SKM-1 treated with dmso at 0.1 percent for 144 hours (cell line): ENCODE results near the gene UCK2.
"Not testable (repeated sequence)": the region's sequence is repeated elsewhere in the genome, so short reads cannot be mapped to it uniquely, and the experiment has no call there.

Source experiments
- DNase-seq: peaks from one replicate; lab custom pipeline; 2025; ENCODE audit not compliant: unreplicated experiment; lab: John Stamatoyannopoulos, UW

UCK2 gene

DNA sequence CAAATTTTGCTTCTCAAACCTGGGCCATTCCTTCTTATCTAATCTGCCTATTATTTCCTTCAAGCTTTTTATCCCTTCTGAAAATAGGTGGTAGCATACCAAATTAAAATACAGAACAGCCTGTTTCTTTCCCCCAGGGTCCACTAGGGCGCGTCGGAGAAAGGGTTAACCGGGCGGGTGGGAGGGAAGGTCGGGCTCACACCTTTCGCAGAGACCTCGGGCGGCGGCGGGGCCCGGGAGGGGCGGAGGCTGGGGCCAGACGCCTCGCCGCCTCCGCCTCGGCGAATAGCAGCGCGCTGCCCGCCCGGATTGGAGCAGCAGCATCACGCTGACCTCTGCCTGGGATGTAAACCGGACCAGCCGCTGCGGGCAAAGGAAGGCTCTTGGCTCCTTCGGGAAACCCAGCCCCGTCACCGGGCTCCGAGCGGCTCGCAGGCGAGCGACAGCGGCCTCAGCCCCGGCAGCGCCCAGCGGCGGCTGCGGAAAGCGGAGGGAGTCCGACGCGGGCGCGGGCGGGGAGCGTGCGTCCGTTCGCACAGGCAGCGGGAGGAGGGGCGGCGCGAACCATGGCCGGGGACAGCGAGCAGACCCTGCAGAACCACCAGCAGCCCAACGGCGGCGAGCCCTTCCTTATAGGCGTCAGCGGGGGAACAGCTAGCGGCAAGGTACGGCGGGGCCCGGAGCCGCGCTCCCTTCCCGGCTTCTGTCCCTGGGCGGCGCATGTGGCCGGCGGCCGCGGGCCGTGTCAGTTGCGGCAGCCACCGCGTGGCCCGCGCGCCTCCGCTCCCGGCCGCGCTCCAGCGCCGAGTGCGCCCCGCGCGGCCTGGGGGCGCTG lies at the start of gene UCK2:
TSS of gene UCK2 (plus strand) at position 347 of the 835 bp plus-strand sequence. CDS start at position 567, 220 bp downstream.
- peak; percentile 81 for DNase-seq

DNA sequence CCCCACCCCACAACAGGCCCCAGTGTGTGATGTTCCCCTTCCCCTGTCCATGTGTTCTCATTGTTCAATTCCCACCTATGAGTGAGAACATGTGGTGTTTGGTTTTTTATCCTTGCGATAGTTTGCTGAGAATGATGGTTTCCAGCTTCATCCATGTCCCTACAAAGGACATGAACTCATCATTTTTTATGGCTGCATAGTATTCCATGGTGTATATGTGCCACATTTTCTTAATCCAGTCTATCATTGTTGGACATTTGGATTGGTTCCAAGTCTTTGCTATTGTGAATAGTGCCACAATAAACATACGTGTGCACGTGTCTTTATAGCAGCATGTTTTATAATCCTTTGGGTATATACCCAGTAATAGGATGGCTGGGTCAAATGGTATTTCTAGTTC lies 49.2 kb upstream of the UCK2 start:
- not testable (repeated sequence) for DNase-seq

DNA sequence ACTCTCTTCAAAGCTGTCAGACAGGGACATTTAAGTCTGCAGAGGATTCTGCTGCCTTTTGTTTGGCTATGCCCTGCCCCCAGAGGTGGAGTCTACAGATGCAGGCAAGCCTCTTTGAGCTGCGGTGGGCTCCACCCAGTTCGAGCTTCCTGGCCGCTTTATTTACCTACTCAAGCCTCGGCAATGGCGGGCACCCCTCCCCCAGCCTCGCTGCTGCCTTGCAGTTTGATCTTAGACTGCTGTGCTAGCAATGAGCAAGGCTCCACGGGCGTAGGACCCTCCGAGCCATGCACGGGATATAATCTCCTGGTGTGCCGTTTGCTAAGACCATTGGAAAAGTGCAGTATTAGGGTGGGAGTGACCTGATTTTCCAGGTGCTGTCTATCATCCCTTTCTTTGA lies 43.9 kb upstream of the UCK2 start:
- DNase-seq = not testable (repeated sequence)

DNA sequence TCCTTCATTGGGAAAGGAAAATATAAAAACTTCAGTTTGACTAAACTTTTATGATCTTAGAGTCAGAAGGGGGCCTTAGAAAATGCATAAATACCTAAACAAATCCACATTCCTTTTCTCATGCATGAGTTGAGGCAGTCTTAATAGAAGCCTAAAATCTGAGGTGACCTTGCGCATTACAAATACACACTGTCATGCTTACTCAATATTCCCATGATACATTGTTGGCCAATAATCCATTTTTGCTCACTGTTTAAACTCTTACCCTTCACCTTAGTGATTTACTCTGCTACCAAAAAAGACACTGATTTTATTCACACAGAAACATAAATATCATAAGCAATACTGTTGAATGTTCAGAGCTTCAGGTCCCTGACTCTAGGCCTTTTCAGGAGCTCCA lies 39.7 kb upstream of the UCK2 start:
- DNase-seq = no peak

DNA sequence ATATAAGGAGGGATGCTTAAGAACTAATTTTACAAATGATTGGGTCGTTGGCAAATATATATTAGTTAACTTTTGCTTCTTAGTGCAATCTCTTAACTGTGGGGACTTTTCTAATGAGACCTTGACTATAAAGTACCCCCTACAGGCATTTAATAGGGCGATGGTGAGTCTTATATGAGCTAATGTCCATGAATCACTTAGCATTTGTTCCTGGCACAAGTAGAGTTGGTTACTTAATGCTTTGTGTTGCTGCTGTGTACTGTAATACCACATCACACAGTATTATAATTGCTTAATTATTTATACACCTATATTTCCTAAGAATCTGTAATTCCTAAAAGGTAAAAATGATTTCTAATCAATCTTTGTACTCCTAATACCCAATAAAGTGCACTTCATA lies 33.5 kb upstream of the UCK2 start:
- no peak for DNase-seq

DNA sequence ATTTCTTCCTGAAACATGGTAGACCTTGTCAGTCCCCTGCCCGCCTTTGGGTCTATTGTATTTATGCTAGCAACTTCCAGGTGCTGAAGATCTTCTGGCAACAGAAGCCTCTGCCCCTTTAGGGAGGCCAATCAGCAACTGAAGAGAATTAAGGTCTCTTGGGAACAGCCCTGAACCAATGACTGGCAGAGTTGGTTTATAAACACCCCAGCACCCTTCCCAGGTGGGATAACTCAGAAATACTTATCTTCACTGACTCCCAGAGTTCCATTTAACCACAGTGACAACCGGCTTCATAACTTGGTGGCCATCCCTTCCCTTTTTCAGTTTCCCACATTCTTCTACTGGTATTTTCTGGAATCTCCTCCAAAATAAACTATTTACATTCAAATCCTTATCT lies 31.5 kb upstream of the UCK2 start:
- no peak for DNase-seq

DNA sequence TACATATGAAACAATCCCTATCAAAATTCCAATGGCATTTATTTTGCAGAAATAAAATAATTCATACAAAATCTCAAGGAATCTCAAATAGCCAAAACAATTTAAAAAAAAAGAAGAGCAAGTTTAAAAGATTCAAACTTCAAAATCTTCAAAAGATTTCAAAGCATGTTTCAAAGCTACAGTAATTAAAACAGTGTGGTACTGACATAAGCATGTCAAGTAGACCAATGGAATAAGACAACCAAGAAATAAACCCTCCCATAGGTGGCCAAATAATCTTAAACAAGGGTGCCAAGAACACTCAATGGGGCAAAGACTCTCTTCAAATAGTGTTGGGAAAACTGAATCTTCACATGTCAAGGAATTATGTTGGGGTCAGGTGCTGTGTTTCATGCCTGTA lies 28.0 kb upstream of the UCK2 start:
- no peak for DNase-seq

DNA sequence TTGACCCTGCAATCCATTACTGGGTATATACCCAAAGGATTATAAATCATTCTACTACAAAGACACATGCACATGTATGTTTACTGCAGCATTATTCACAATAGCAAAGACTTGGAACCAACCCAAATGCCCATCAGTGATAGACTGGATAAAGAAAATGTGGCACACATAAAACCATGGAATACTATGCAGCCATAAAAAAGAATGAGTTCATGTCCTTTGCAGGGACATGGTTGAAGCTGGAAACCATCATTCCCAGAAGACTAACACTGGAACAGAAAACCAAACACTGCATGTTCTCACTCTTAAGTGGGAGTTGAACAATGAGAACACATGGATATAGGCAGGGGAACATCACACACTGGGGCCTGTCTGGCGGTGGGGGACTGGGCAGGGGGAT lies 22.9 kb upstream of the UCK2 start:
- DNase-seq = not testable (repeated sequence)

DNA sequence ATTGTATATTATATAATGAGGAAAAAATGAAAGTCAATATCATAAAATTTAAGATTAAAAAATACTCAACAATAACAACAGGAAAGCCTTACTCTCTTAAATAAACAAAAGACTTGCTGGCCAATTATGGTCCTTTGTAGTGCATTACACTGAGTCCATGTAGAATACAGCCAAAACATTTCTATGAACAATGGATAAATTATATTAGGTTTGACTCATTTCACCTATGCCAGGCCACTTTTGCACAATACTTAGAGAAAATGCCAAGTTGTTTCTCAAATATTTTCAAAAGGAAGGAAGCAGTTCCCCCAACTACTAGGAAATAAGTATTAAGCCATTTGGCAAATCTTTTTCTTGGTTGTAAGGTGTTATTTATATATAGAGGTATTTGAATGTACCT lies 19.8 kb upstream of the UCK2 start:
- no peak for DNase-seq

DNA sequence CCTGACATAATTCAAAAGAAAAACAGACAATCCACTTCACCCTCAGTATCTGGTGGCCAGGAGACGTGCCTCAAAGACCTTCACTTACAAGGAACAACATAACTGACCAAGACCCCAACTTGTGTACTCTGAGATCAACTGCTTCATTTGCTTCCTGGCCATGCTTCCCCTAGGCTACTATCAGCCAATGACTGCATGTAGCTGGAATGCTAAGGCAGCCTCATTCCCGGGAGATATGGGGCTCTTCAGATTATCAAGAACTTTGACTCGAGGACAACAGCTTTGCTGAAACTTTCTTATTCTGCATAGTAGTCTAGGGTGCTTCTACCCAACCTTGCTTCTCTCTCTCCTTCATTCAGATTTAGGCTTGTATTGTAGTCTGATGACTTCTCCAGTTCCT lies 11.7 kb upstream of the UCK2 start:
- no peak for DNase-seq

DNA sequence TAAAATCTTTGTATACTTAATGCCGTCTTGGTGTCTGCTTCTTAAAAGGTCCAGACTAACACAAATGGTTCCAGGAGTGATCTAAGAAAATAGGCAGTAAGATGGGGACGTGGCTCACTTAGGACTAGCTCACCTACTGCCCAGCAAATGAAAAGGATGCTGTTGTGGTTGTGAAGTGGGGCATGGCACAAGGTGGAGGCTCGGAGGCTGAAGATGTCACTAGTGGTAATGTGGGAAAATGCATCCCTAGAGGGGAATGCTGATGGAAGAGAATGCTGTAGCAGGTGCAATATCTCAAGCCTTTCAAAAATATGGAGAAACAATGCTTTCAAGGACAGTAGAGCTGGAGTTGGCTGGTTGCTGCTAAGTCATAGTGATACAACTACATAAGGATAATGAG lies 11.3 kb upstream of the UCK2 start:
- no peak for DNase-seq

DNA sequence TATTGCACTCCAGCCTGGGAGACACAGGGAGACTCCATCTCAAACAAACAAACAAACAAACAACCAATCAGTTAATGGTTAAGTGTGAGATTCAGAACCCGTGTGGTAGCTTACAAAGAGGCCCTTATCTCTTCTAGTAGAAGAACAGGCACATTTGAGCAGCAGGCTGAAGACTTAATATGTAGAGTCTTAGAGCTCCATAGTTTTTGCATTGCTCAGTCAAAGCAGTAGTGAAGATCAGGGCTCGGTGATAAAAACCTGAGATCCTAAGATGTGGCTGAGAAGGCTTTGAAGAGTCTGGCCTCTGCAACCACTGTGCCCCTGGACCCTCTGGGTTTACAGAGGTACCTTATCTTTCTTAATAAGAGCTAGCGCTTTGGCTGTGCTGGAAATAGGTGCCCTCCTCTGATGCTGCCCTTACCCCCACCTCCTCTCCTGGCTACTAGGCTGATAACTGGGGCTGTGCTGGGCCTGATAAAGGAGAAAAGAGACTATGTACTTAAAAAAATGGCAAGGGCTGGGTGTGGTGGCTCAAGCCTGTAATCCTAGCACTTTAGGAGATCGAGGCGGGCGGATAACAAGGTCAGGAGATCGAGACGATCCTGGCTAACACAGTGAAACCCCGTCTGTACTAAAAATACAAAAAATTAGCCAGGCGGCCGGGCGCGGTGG lies 10.5 kb upstream of the UCK2 start:
- DNase-seq = no peak

DNA sequence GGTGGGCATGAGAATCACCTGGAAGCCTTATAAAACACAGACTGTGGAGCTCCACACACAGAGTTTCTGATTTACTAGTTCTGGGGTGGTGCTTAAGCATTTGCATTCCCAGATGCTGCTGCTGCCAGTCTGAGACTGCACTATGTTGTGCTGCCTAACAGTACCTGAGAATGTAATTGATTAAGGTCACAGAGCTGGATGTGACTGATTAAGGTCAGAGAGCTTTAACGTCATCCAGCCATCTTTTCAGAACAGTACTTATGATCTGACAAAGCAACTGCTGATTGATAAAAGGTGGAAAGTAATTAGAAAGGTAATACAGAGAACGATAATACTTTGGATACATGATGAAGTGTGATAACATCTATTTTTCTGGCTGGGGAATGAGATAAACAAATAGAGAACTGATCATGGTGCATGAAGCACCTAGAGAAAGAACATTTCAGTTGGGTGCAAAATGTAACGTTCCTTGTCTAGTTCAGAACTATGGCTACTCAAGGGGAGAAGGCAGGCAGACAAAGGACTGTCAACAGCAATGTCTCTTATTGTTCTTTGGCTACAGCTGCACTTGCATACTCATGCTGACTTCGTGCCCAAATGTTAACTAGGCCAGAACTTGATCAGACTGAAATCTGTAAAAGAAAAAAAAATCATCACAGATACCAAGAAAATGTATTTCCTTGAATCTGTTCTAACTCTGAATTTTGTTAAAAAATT lies 3.7 kb upstream of the UCK2 start:
- DNase-seq = no peak

DNA sequence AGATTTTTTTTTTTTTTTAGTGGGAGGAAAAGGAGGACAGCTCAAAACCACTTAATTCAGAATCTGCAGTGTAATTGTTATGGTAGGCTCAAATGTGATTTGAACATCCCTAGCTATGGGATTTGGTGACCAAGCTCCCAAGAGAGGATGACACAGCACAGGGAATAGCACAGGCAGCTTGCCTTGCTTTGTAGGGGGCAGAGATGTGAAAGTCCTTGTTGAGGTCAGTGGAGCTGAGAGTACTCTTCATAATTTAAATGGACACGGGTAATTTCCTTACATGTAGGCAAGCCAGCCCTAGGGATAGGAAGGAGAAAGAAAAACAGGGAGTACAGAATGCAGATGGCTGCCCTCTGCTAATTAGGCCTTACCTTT lies 3.2 kb upstream of the UCK2 start:
- DNase-seq = no peak

DNA sequence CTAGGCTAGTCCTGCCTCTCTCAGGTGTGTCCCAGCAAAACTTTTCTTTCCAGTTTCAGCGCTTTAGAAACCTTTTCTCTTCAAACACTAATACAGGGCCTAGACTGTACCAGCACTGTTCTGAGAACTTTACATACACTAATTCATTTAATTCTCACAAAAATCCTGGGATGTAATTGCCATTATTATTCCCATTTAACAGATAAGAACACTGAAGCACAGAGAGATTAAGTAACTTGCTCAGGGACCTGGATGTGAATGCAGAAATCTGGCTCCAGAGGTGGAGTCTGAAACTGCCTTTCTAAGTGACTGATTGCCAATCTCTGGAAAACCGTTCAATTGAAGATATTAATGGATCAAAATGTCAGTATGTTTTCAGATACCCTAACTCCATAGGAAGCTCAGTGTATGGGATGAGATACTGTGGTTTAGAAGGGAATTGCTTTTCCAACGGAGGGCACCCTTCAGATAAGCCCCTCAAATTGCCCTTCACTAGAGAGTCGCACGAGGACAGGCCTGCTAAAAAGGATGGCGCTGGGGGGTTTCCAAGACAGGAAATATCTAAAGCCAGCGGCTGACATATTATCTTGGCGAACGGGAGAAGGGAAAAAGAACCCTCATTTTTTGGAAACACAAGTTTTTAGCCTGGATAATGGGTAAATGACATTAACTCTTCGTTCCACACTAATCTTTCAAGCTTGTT lies 698 bp upstream of the UCK2 start:
- DNase-seq = no peak

DNA sequence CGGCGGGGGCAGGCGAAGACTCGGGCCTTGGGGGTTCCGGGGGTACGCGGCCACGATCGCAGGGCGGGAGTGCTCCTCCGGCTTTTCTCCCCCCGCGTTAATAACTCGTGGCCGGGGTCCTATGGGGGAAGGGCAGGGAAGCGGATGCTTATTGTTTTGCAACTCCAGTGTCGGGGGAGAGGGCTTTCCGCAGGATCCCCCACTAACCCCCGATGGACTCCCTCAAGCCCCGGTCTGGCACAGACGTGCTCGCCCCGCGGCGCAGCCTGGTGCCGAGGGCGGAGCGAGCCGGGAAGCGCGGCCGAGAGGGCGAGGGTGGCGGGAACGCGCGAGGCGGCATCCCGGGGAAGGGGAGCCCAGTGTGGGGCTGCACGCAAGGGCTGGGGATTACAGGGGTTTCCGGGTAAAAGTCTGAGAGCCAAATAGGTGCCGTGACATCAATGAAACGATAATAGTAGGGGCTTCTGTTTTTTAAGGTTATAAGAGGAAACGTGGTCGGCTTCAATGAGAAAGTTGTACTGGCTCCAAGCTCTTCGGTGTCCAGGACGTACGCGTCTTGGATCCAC lies 772 bp downstream of the UCK2 start:
- DNase-seq = peak; percentile 76

DNA sequence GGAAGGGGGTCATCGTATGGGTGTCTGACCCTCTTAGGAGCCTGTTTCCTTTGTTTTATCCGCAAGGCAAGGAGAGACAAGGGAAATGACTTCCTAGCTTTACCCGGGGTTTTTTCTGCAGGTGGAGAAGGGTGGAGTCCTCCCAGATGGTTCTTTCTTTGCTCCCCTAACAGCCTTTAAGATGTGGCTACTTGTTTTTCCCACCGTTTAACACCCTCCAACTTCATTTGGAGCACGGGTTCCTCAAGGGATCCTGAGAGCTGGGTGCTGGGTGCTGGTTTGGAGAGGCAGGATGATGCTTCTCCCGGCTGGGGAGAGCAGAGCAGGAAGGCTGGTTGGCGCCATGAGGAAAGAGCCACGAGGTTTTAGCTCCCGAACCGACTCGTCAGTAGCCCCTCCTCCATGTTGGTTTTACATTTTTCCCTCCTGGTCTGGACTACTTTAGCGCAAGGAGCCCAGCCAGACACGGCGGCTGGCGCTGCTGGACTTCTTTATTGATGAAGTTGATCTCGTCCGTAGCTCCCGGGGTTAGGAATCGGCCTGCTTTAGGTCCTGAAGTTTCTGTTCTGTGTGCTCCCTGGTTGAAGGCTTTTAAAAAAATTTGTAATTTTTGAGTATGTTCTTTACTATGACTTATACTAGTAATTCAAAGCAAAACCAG lies 1.4 kb downstream of the UCK2 start:
- DNase-seq = peak; percentile 64

DNA sequence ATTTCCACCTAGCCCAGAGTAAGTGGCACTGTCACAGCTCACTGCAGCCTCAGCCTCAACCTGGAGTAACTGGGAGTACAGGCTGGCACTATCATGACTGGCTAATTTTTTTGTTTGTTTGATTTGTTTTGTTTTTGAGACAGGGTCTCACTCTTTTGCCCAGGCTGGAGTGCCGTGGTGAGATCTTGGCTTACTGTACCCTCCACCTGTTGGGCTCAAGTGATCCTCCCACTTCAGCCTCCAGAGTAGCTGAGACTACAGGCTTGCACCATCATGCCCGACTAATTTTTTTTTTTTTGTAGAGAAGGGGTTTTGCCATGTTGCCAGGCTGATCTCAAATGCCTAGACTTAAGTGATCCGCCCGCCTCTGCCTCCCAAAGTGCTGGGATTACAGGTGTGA lies 2.5 kb downstream of the UCK2 start:
- no peak for DNase-seq

DNA sequence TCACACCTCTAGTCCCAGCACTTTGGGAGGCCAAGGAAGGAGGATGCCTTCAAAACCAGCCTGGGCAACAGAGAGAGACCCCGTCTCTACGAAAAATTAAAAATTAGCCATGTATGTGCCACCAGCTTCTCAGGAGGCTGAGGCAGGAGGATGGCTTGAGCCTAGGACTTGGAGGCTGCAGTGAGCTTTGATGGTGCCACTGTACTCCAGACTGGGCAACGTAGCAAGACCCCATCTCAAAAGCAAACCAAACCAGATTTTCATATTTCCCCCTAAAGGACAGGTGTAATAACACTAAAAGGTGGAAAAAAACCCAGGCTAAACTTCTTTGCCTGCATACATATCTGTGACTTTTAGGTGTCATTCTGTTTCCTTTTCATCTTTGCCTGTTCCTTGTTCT lies 3.7 kb downstream of the UCK2 start:
- no peak for DNase-seq

DNA sequence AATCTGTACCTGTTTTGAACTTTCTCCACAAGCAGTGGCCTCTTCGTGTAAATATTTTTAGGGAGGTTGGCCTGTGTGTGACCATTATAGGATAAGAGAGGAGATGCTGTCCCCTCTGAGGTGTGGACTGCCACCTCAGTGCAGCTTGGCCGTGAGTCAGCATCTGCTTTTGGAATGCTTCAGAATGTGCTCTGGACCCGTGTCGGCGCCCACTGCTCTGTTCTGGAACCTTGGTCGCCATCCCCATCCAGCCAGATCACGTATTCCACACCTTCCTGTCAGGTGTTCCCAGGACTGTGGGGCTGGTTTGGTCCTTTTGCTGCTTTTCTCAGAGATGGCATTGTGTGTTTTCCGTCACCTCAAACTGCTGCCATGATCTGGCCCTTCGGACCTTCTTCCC lies 5.5 kb downstream of the UCK2 start:
- no peak for DNase-seq

DNA sequence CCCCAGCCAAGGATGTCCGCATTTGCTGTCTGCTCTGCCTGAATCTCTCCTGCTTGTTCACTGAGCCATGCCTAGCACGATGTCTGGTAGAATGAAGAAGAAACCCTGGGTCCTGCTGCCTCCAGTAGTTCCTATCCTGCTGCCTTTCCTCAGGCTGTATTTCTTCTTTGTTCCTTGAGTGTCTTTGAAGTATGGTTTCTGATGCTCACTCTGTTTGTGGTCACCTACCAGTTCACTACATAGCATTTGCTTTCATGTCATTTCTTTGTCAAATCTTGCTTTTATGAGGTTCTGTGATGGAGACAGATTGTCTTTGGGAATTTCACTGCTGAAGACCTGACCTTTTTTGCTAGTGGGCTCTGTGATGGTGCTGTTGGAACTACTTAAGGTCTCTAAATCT lies 5.9 kb downstream of the UCK2 start:
- no peak for DNase-seq
